Mucosa of stomach (tissue), 1 donor: ENCODE data around the gene ARHGEF38.

ENCODE experiments used
- H3K27me3 ChIP-seq: one replicate; pipeline ENCODE4 v1.7.0; 2013; ENCODE audit warnings: mild to moderate bottlenecking, low read length; ENCODE audit not compliant: control insufficient read depth, insufficient read depth
- H3K36me3 ChIP-seq: one replicate; pipeline ENCODE4 v1.7.0; 2013; ENCODE audit warnings: low read length; ENCODE audit not compliant: control insufficient read depth, insufficient read depth
- H3K4me1 ChIP-seq: one replicate; pipeline ENCODE4 v1.7.0; 2013; ENCODE audit warnings: mild to moderate bottlenecking, low read length; ENCODE audit not compliant: control insufficient read depth, insufficient read depth
- H3K4me3 ChIP-seq: one replicate; pipeline ENCODE4 v1.7.0; 2013; ENCODE audit warnings: low read length
- H3K9ac ChIP-seq: one replicate; pipeline ENCODE4 v1.7.0; 2013; ENCODE audit warnings: mild to moderate bottlenecking, low read length, moderate library complexity
- H3K9me3 ChIP-seq: one replicate; pipeline ENCODE4 v1.7.0; 2013; ENCODE audit warnings: mild to moderate bottlenecking, low read length, moderate library complexity; ENCODE audit not compliant: control insufficient read depth
- donor health status: Pancreatic carcinoma.

ARHGEF38 gene

GRCh38 chr4:105622269-105622668 is 69.8 kb downstream of the ARHGEF38 start:
- Histone ChIP-seq H3K9me3 (no peaks in the 10 kb centered on the region), H3K36me3 (no peaks in the 10 kb centered on the region), H3K27me3 (no peaks in the 10 kb centered on the region), H3K4me3 (no peak overlapping the region), H3K4me1 (peaks cover 24% of the 10 kb centered on the region), H3K9ac (no peak overlapping the region)

GRCh38 chr4:105623099-105623498 is 70.7 kb downstream of the ARHGEF38 start:
- peaks cover 24% of the 10 kb centered on the region for H3K4me1 ChIP-seq
- H3K36me3 ChIP-seq, result no peaks in the 10 kb centered on the region
- H3K27me3 ChIP-seq, result no peaks in the 10 kb centered on the region
- no peak overlapping the region for H3K9ac ChIP-seq
- no peak overlapping the region for H3K4me3 ChIP-seq
- H3K9me3 ChIP-seq, result no peaks in the 10 kb centered on the region

- H3K4me1 ChIP-seq, result peaks cover 26% of the 10 kb centered on the region
- no peaks in the 10 kb centered on the region for H3K27me3 ChIP-seq
- H3K4me3 ChIP-seq, result no peak overlapping the region
- no peaks in the 10 kb centered on the region for H3K36me3 ChIP-seq
- H3K9ac ChIP-seq, result no peak overlapping the region
- H3K9me3 ChIP-seq, result no peaks in the 10 kb centered on the region
These were observed 72.1 kb downstream of the ARHGEF38 start for GRCh38 chr4:105624530-105624929.

GRCh38 chr4:105625214-105625613 is 72.8 kb downstream of the ARHGEF38 start:
- Histone ChIP-seq H3K4me1 (peaks cover 22% of the 10 kb centered on the region), H3K9ac (no peak overlapping the region), H3K27me3 (no peaks in the 10 kb centered on the region), H3K36me3 (no peaks in the 10 kb centered on the region), H3K9me3 (no peaks in the 10 kb centered on the region), H3K4me3 (no peak overlapping the region)

- no peak overlapping the region for H3K4me3 ChIP-seq
- no peaks in the 10 kb centered on the region for H3K27me3 ChIP-seq
- H3K36me3 ChIP-seq, result no peaks in the 10 kb centered on the region
- no peaks in the 10 kb centered on the region for H3K9me3 ChIP-seq
- H3K9ac ChIP-seq, result no peak overlapping the region
- peaks cover 16% of the 10 kb centered on the region for H3K4me1 ChIP-seq
These were observed 74.4 kb downstream of the ARHGEF38 start for GRCh38 chr4:105626846-105627245.

GRCh38 chr4:105627620-105628019 is 75.2 kb downstream of the ARHGEF38 start:
- H3K9me3 ChIP-seq, result no peaks in the 10 kb centered on the region
- H3K4me1 ChIP-seq, result peaks cover 23% of the 10 kb centered on the region
- no peaks in the 10 kb centered on the region for H3K27me3 ChIP-seq
- H3K9ac ChIP-seq, result no peak overlapping the region
- no peak overlapping the region for H3K4me3 ChIP-seq
- no peaks in the 10 kb centered on the region for H3K36me3 ChIP-seq

- no peak overlapping the region for H3K9ac ChIP-seq
- H3K36me3 ChIP-seq, result no peaks in the 10 kb centered on the region
- no peaks in the 10 kb centered on the region for H3K9me3 ChIP-seq
- peaks cover 12% of the 10 kb centered on the region for H3K4me1 ChIP-seq
- no peak overlapping the region for H3K4me3 ChIP-seq
- H3K27me3 ChIP-seq, result no peaks in the 10 kb centered on the region
These were observed 78.5 kb downstream of the ARHGEF38 start for GRCh38 chr4:105630670-105631655.

- no peaks in the 10 kb centered on the region for H3K9me3 ChIP-seq
- H3K9ac ChIP-seq, result no peak overlapping the region
- H3K36me3 ChIP-seq, result no peaks in the 10 kb centered on the region
- H3K4me3 ChIP-seq, result no peak overlapping the region
- H3K27me3 ChIP-seq, result no peaks in the 10 kb centered on the region
- peaks cover 12% of the 10 kb centered on the region for H3K4me1 ChIP-seq
These were observed 79.5 kb downstream of the ARHGEF38 start for GRCh38 chr4:105631818-105632400.

GRCh38 chr4:105632599-105632998 is 80.2 kb downstream of the ARHGEF38 start:
- Histone ChIP-seq H3K4me3 (no peak overlapping the region), H3K4me1 (peaks cover 12% of the 10 kb centered on the region), H3K9ac (no peak overlapping the region), H3K9me3 (no peaks in the 10 kb centered on the region), H3K27me3 (no peaks in the 10 kb centered on the region), H3K36me3 (no peaks in the 10 kb centered on the region)

GRCh38 chr4:105633241-105633640 is 80.8 kb downstream of the ARHGEF38 start:
- Histone ChIP-seq H3K27me3 (no peaks in the 10 kb centered on the region), H3K9ac (no peak overlapping the region), H3K9me3 (no peaks in the 10 kb centered on the region), H3K4me1 (peaks cover 10% of the 10 kb centered on the region), H3K36me3 (no peaks in the 10 kb centered on the region), H3K4me3 (no peak overlapping the region)

GRCh38 chr4:105634402-105635080 is 82.1 kb downstream of the ARHGEF38 start:
- no peaks in the 10 kb centered on the region for H3K9me3 ChIP-seq
- no peak overlapping the region for H3K9ac ChIP-seq
- no peak overlapping the region for H3K4me3 ChIP-seq
- no peaks in the 10 kb centered on the region for H3K36me3 ChIP-seq
- H3K27me3 ChIP-seq, result no peaks in the 10 kb centered on the region
- H3K4me1 ChIP-seq, result peaks cover 8% of the 10 kb centered on the region
